ENCODE data around the gene TTLL12. TPM values are rescaled to one million over a fixed set of nuclear protein-coding genes. Genes with fewer than 3 reads are reported as not detected.

Gene TTLL12
- total RNA-seq, 1 experiment from 2014 or later: 113 TPM

GRCh38 chr22:43182726-43183125 lies 4.2 kb downstream of the TTLL12 start:
- ChIA-PET CTCF (no interaction called here), POLR2A (ENCODE audit: unreplicated experiment) (no interaction called here)
- Histone ChIP-seq H3K4me1 (replicated peaks; ENCODE audit: insufficient read depth) (peaks cover 30% of the 10 kb centered on the region), H3K9me3 (ENCODE audit: insufficient read depth, low read depth) (no peaks in the 10 kb centered on the region), H3K36me3 (ENCODE audit: low read depth) (peaks cover 34% of the 10 kb centered on the region; the same call in 1 of the 2 replicates), H3F3A (ENCODE audit: insufficient read depth, low read depth) (peaks cover 49% of the 10 kb centered on the region), H3K4me2 (0 out of 2 replicates have a peak overlapping the region, but pooled peaks have one; percentile 95), H4K20me1 (ENCODE audit: insufficient read depth) (0 out of 2 replicates have a peak, but pooled peaks cover 20% of the 10 kb centered on the region), H3K9me2 (ENCODE audit: insufficient read depth) (no peaks in the 10 kb centered on the region), H3K79me2 (ENCODE audit: low read depth) (peaks cover 63% of the 10 kb centered on the region), H3K27ac (peak overlapping the region; percentile 93), H2AFZ (no peak overlapping the region), H3K27me3 (ENCODE audit: insufficient read depth, low read depth) (no peaks in the 10 kb centered on the region), H3K4me3 (no peak overlapping the region)
- DNase-seq: no peak
- no TSS peak for BruUV-seq (replicated peaks)
- intact Hi-C loops (cut with micrococcal nuclease; ENCODE audit: unreplicated experiment): no loop called here
- TF ChIP-seq EZH2 (IDR thresholded peaks at IDR 0.05; ENCODE audit: low read depth): no peak
- TF ChIP-seq CTCF (conservative IDR thresholded peaks at IDR 0.05): no peak

- Histone ChIP-seq H3K27me3 (ENCODE audit: insufficient read depth, low read depth) (no peaks in the 10 kb centered on the region), H3K36me3 (ENCODE audit: low read depth) (peaks cover 38% of the 10 kb centered on the region; the same call in 1 of the 2 replicates), H3K4me1 (replicated peaks; ENCODE audit: insufficient read depth) (peaks cover 30% of the 10 kb centered on the region), H3K9me2 (ENCODE audit: insufficient read depth) (no peaks in the 10 kb centered on the region), H3K27ac (no peak overlapping the region), H2AFZ (no peak overlapping the region), H3K4me3 (no peak overlapping the region), H3K4me2 (no peak overlapping the region), H4K20me1 (ENCODE audit: insufficient read depth) (0 out of 2 replicates have a peak, but pooled peaks cover 20% of the 10 kb centered on the region), H3K79me2 (ENCODE audit: low read depth) (peaks cover 63% of the 10 kb centered on the region), H3K9me3 (ENCODE audit: insufficient read depth, low read depth) (no peaks in the 10 kb centered on the region), H3F3A (ENCODE audit: insufficient read depth, low read depth) (peaks cover 47% of the 10 kb centered on the region)
- no TSS peak for BruUV-seq (replicated peaks)
- POLR2A ChIA-PET (ENCODE audit: unreplicated experiment): no interaction called here
- TF ChIP-seq EZH2 (IDR thresholded peaks at IDR 0.05; ENCODE audit: low read depth) (no peak), CTCF (conservative IDR thresholded peaks at IDR 0.05) (no peak)
- CTCF ChIA-PET: no interaction called here
- no peak for DNase-seq
- intact Hi-C loops (cut with micrococcal nuclease; ENCODE audit: unreplicated experiment): no loop called here
Observed at GRCh38 chr22:43182118-43182517, 4.8 kb downstream of the TTLL12 start.

GRCh38 chr22:43181321-43182076 lies 5.4 kb downstream of the TTLL12 start:
- Histone ChIP-seq H3K9me3 (ENCODE audit: insufficient read depth, low read depth) (no peaks in the 10 kb centered on the region), H4K20me1 (ENCODE audit: insufficient read depth) (0 out of 2 replicates have a peak, but pooled peaks cover 20% of the 10 kb centered on the region), H3K79me2 (ENCODE audit: low read depth) (peaks cover 62% of the 10 kb centered on the region), H3K9me2 (ENCODE audit: insufficient read depth) (no peaks in the 10 kb centered on the region), H3K27ac (no peak overlapping the region), H3K4me1 (replicated peaks; ENCODE audit: insufficient read depth) (peaks cover 30% of the 10 kb centered on the region), H3F3A (ENCODE audit: insufficient read depth, low read depth) (peaks cover 47% of the 10 kb centered on the region), H3K4me3 (no peak overlapping the region), H3K4me2 (no peak overlapping the region), H3K27me3 (ENCODE audit: insufficient read depth, low read depth) (no peaks in the 10 kb centered on the region), H3K36me3 (ENCODE audit: low read depth) (peaks cover 38% of the 10 kb centered on the region; the same call in 1 of the 2 replicates), H2AFZ (no peak overlapping the region)
- DNase-seq: no peak
- TF ChIP-seq EZH2 (IDR thresholded peaks at IDR 0.05; ENCODE audit: low read depth) (no peak), CTCF (conservative IDR thresholded peaks at IDR 0.05) (no peak)
- no TSS peak for BruUV-seq (replicated peaks)
- CTCF ChIA-PET: no interaction called here
- POLR2A ChIA-PET (ENCODE audit: unreplicated experiment): no interaction called here
- intact Hi-C loops (cut with micrococcal nuclease; ENCODE audit: unreplicated experiment): loop anchor here (1.0 kb wide), 1 partner anchor 47 kb away; no protein-coding TSS in a partner anchor
